H1 (cell line): Measurements from ENCODE around the gene CORT. TPM values are rescaled to one million over a fixed set of nuclear protein-coding genes. Genes with fewer than 3 reads are reported as not detected.
"Not testable (repeated sequence)": the region's sequence is repeated elsewhere in the genome, so short reads cannot be mapped to it uniquely, and the experiment has no call there.

ENCODE experiments used
- CTCF ChIA-PET: fragments of 300-600 bp; sonication (Branson Sonifier 250); formaldehyde crosslinking; loops from one replicate; lab custom pipeline; 2021; ENCODE audit not compliant: partially characterized antibody; lab: Charles Lee
- POLR2A ChIA-PET: fragments of 300-600 bp; sonication (Branson Sonifier 250); formaldehyde crosslinking; loops from one replicate; lab custom pipeline; 2021; ENCODE audit warnings: inconsistent platforms; ENCODE audit not compliant: partially characterized antibody; lab: Charles Lee
- DNase-seq, 2 experiments: peaks; one replicate each; pipeline versions ENCODE4 v3.0.0 to v3.0.0-alpha.2; 2010 to 2022; ENCODE audit warnings: low spot score in 2 of 2, low read depth in 1 of 2, mixed read lengths in 1 of 2
- FAIRE-seq: peaks from 2 replicates; lab custom pipeline; 2011; peaks lifted over from hg19 to GRCh38; lab: Jason Lieb, UNC
- H2AFZ ChIP-seq: 2 replicates; pipeline ENCODE4 v1.8.1; 2012; ENCODE audit warnings: low read length, inconsistent platforms
- H2AK5ac ChIP-seq: 2 replicates; pipeline ENCODE4 v1.6.1; 2013; ENCODE audit warnings: low read depth, low read length
- H2BK120ac ChIP-seq: replicated peaks from 2 replicates; pipeline ENCODE3; 2013; ENCODE audit warnings: low read depth, low read length, inconsistent platforms
- H2BK12ac ChIP-seq: 2 replicates; pipeline ENCODE4 v1.6.1; 2013; ENCODE audit warnings: low read depth, low read length
- H2BK15ac ChIP-seq: 2 replicates; pipeline ENCODE4 v1.6.1; 2013; ENCODE audit warnings: low read length
- H2BK20ac ChIP-seq: 2 replicates; pipeline ENCODE4 v1.6.1; 2013; ENCODE audit warnings: low read length
- H2BK5ac ChIP-seq: 2 replicates; pipeline ENCODE4 v1.6.1; 2013; ENCODE audit warnings: low read depth, low read length
- H3K14ac ChIP-seq: 2 replicates; pipeline ENCODE4 v1.6.1; 2013; ENCODE audit warnings: inconsistent platforms; ENCODE audit not compliant: insufficient read length
- H3K18ac ChIP-seq: 2 replicates; pipeline ENCODE4 v1.6.1; 2013; ENCODE audit warnings: low read length; ENCODE audit errors: extremely low read depth
- H3K23ac ChIP-seq: 2 replicates; pipeline ENCODE4 v1.6.1; 2013; ENCODE audit warnings: inconsistent platforms; ENCODE audit not compliant: insufficient read length
- H3K23me2 ChIP-seq: 2 replicates; pipeline ENCODE4 v1.6.1; 2013; ENCODE audit warnings: low read depth, low read length
- H3K27ac ChIP-seq: 2 replicates; pipeline ENCODE4 v1.6.1; 2011; ENCODE audit warnings: low read depth, low read length, inconsistent platforms
- H3K27me3 ChIP-seq, 4 experiments: replicated peaks in 1 of 4; 1 replicate in 1 of 4; 2 replicates in 3 of 4; pipeline versions ENCODE4 v1.6.1 to v1.8.1; 2011 to 2013; ENCODE audit warnings: low read length in 3 of 4, mild to moderate bottlenecking in 3 of 4, inconsistent platforms in 2 of 4, mixed read lengths in 2 of 4, moderate library complexity in 1 of 4; ENCODE audit not compliant: control insufficient read depth in 3 of 4, insufficient read depth in 3 of 4; ENCODE audit errors: extremely low read depth in 1 of 4
- H3K36me3 ChIP-seq, 4 experiments: 2 replicates each; pipeline versions ENCODE4 v1.6.1 to v1.8.1; 2011 to 2013; ENCODE audit warnings: mild to moderate bottlenecking in 4 of 4, low read length in 3 of 4, moderate library complexity in 2 of 4, control low read depth in 1 of 4, inconsistent platforms in 1 of 4; ENCODE audit not compliant: insufficient read depth in 4 of 4, control insufficient read depth in 2 of 4
- H3K4ac ChIP-seq: replicated peaks from 2 replicates; pipeline ENCODE3; 2013; ENCODE audit warnings: low read length, low read depth, mixed read lengths, inconsistent platforms; ENCODE audit not compliant: insufficient read length
- H3K4me1 ChIP-seq, 4 experiments: replicated peaks in 1 of 4; 1 replicate in 1 of 4; 2 replicates in 3 of 4; pipeline versions ENCODE4 v1.6.1 to v1.8.1; 2011 to 2013; ENCODE audit warnings: low read length in 3 of 4, inconsistent platforms in 2 of 4, mixed read lengths in 1 of 4; ENCODE audit not compliant: insufficient read depth in 4 of 4, control insufficient read depth in 3 of 4
- H3K4me2 ChIP-seq, 2 experiments: 2 replicates each; pipeline versions ENCODE4 v1.6.1 to v1.8.1; 2011 to 2013; ENCODE audit warnings: low read depth in 2 of 2, low read length in 2 of 2, control low read depth in 1 of 2, inconsistent platforms in 1 of 2, mild to moderate bottlenecking in 1 of 2; ENCODE audit not compliant: insufficient read depth in 1 of 2
- H3K4me3 ChIP-seq, 4 experiments: fragments of 200-600, 300-600 bp in 1 of 4; sonication (generic), shearing (Covaris generic), sonication (Bioruptor Twin) in 1 of 4; 2 replicates each; pipeline versions ENCODE4 v1.5.1 to v1.8.1; 2011 to 2016; ENCODE audit warnings: low read length in 4 of 4, low read depth in 3 of 4, control low read depth in 2 of 4, inconsistent platforms in 2 of 4, mild to moderate bottlenecking in 2 of 4, mixed read lengths in 1 of 4, moderate library complexity in 1 of 4; ENCODE audit not compliant: insufficient read depth in 2 of 4; ENCODE audit errors: extremely low read depth in 1 of 4
- H3K56ac ChIP-seq: replicated peaks from 2 replicates; pipeline ENCODE3; 2013; ENCODE audit warnings: low read depth, mild to moderate bottlenecking, mixed read lengths, low read length, inconsistent platforms; ENCODE audit not compliant: insufficient read length
- H3K79me1 ChIP-seq: 2 replicates; pipeline ENCODE4 v1.6.1; 2013; ENCODE audit warnings: low read depth, low read length, control low read depth
- H3K79me2 ChIP-seq, 2 experiments: 2 replicates each; pipeline versions ENCODE4 v1.6.1 to v1.8.1; 2012 to 2013; ENCODE audit warnings: low read length in 2 of 2, mild to moderate bottlenecking in 2 of 2, inconsistent platforms in 1 of 2; ENCODE audit not compliant: insufficient read depth in 2 of 2, control insufficient read depth in 1 of 2
- H3K9ac ChIP-seq, 4 experiments: replicated peaks in 1 of 4; 1 replicate in 1 of 4; 2 replicates in 3 of 4; pipeline versions ENCODE4 v1.6.1 to v1.8.1; 2011 to 2013; ENCODE audit warnings: low read depth in 3 of 4, low read length in 3 of 4, control low read depth in 2 of 4, mild to moderate bottlenecking in 2 of 4, moderate library complexity in 2 of 4, inconsistent platforms in 1 of 4; ENCODE audit errors: extremely low read depth in 1 of 4
- H3K9me3 ChIP-seq, 2 experiments: 2 replicates each; pipeline versions ENCODE4 v1.6.1 to v1.8.1; 2012 to 2013; ENCODE audit warnings: mild to moderate bottlenecking in 2 of 2, moderate library complexity in 2 of 2, control low read depth in 1 of 2, inconsistent platforms in 1 of 2, low read depth in 1 of 2, low read length in 1 of 2, mixed read lengths in 1 of 2; ENCODE audit not compliant: insufficient read depth in 2 of 2
- H4K20me1 ChIP-seq, 2 experiments: replicated peaks in 1 of 2; 2 replicates each; pipeline versions ENCODE3 to v1.8.1; 2011 to 2013; ENCODE audit warnings: inconsistent platforms in 2 of 2, low read length in 2 of 2, mild to moderate bottlenecking in 1 of 2; ENCODE audit not compliant: insufficient read depth in 2 of 2, control insufficient read depth in 1 of 2
- H4K5ac ChIP-seq: 2 replicates; pipeline ENCODE4 v1.6.1; 2013; ENCODE audit warnings: low read length, low read depth, mixed read lengths, inconsistent platforms; ENCODE audit not compliant: insufficient read length
- H4K8ac ChIP-seq: 2 replicates; pipeline ENCODE4 v1.8.0; 2013; ENCODE audit warnings: mild to moderate bottlenecking, moderate library complexity, low read length, inconsistent platforms; ENCODE audit not compliant: insufficient read depth; ENCODE audit errors: extremely low read depth
- H4K91ac ChIP-seq: replicated peaks from 2 replicates; pipeline ENCODE3; 2013; ENCODE audit warnings: low read length, mixed read lengths, inconsistent platforms; ENCODE audit not compliant: insufficient read length
- EGR1 ChIP-seq: IDR thresholded peaks from 2 replicates; pipeline ENCODE4 v1.6.1; 2011; ENCODE audit warnings: low read depth, low read length, borderline replicate concordance
- GABPA ChIP-seq: IDR thresholded peaks from 2 replicates; pipeline ENCODE4 v1.6.1; 2011; ENCODE audit warnings: mild to moderate bottlenecking, low read length, moderate library complexity, borderline replicate concordance; ENCODE audit not compliant: insufficient read depth
- GTF2F1 ChIP-seq: IDR thresholded peaks from 2 replicates; pipeline ENCODE4 v1.6.1; 2012; ENCODE audit warnings: low read depth, low read length, improper control_type of control experiment, borderline replicate concordance
- SAP30 ChIP-seq: fragments of 300-600 bp; sonication (generic); IDR thresholded peaks from 2 replicates; pipeline ENCODE4 v1.7.1; 2012; ENCODE audit warnings: low read length, moderate library complexity, mild to moderate bottlenecking, inconsistent platforms; ENCODE audit not compliant: insufficient read depth, insufficient replicate concordance
- YY1 ChIP-seq: IDR thresholded peaks from 2 replicates; pipeline ENCODE4 v1.6.1; 2011; ENCODE audit warnings: low read depth, mild to moderate bottlenecking, low read length
- WGBS, 2 experiments: shearing (Covaris generic) in 1 of 2; methylation state at CpG; one replicate each; pipeline versions ENCODE4 v1.1.6 to v1.1.7; 2013 to 2015; ENCODE audit warnings: low lambda C conversion rate in 2 of 2, mixed read lengths in 2 of 2, inconsistent platforms in 1 of 2, low coverage in 1 of 2, missing lambda C conversion rate in 1 of 2; ENCODE audit not compliant: insufficient replicate concordance in 2 of 2, insufficient coverage in 1 of 2, insufficient read length in 1 of 2; ENCODE audit errors: extremely low coverage in 1 of 2, missing lambda C conversion rate in 1 of 2; 5-methylcytosine and 5-hydroxymethylcytosine counted together
- polyA plus RNA-seq, 7 experiments: library from polyadenylated mRNA; depleted of rRNA in 3 of 7; stranded (reverse) in 5 of 7; unstranded in 2 of 7; fragments of >200 nt in 5 of 7; fragments of 200-250 nt in 2 of 7; gene quantifications; 1 replicate in 5 of 7; 2 replicates in 1 of 7; 4 replicates in 1 of 7; pipeline versions ENCODE4 v1.2.1 to v1.2.3, GENCODE V29; 2011 to 2013; ENCODE audit warnings: missing spikeins in 2 of 7, mixed read lengths in 2 of 7
- total RNA-seq: library from RNA; stranded (reverse); fragmentation: NEBNext Ultra II Directional; extraction: Animal tissue kit (Norgen Biotek cat#: 25700); gene quantifications from 2 replicates; pipeline ENCODE4 v1.2.1, GENCODE V29; 2021
- TF ChIP-seq, protein P1 (sequence below), 3 experiments: IDR thresholded peaks; 1 replicate in 2 of 3; 2 replicates in 1 of 3; pipeline versions ENCODE4 v1.5.1 to v1.6.1; 2011; ENCODE audit warnings: low read length in 3 of 3, mild to moderate bottlenecking in 3 of 3, inconsistent platforms in 2 of 3, low read depth in 1 of 3, moderate library complexity in 1 of 3; ENCODE audit not compliant: insufficient read depth in 1 of 3; ENCODE audit errors: control extremely low read depth in 1 of 3

Gene CORT
- total and polyA plus RNA-seq, 2 of the 8 experiments (the other 6 are each of a cell fraction or from before 2014, with no cell fraction given): 0.15 to 0.30 TPM

GRCh38 chr1:10424651-10425050 is 25.2 kb upstream of the CORT start (continued):
- TF ChIP-seq GABPA (no peak), SAP30 (no peak), GTF2F1 (no peak), EGR1 (no peak), YY1 (no peak)
- TF ChIP-seq, protein P1, sequence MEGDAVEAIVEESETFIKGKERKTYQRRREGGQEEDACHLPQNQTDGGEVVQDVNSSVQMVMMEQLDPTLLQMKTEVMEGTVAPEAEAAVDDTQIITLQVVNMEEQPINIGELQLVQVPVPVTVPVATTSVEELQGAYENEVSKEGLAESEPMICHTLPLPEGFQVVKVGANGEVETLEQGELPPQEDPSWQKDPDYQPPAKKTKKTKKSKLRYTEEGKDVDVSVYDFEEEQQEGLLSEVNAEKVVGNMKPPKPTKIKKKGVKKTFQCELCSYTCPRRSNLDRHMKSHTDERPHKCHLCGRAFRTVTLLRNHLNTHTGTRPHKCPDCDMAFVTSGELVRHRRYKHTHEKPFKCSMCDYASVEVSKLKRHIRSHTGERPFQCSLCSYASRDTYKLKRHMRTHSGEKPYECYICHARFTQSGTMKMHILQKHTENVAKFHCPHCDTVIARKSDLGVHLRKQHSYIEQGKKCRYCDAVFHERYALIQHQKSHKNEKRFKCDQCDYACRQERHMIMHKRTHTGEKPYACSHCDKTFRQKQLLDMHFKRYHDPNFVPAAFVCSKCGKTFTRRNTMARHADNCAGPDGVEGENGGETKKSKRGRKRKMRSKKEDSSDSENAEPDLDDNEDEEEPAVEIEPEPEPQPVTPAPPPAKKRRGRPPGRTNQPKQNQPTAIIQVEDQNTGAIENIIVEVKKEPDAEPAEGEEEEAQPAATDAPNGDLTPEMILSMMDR (IDR thresholded peaks at IDR 0.05; ENCODE audit: control extremely low read depth in 1 of 3, insufficient read depth in 1 of 3, low read depth in 1 of 3, low read length in 3 of 3): no peak

DNA sequence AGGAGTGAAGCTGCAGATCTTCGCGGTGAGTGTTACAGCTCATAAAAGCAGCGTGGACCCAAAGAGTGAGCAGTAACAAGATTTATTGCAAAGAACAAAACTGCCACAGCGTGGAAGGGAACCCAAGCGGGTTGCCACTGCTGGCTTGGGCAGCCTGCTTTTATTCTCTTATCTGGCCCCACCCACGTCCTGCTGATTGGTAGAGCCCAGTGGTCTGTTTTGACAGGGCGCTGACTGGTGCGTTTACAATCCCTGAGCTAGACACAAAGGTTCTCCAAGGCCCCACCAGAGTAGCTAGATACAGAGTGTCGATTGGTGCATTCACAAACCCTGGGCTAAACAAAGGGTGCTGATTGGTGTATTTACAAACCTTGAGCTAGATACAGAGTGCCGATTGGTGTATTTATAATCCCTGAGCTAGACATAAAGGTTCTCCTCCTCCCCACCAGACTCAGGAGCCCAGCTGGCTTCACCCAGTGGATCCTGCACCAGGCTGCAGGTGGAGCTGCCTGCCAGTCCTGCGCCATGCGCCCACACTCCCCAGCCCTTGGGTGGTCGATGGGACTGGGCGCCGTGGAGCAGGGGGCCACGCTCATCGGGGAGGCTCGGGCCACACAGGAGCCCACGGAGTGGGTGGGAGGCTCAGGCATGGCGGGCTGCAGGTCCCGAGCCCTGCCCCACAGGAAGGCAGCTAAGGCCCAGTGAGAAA is 23.9 kb upstream of the CORT start:
- CTCF ChIA-PET: interaction anchor here (0.7 to 1.4 kb wide), 3 partner anchors 18 to 59 kb away, joined by 3 to 6 read pairs (median 3); no protein-coding TSS in a partner anchor

More for the DNA sequence above, 23.9 kb upstream of the CORT start:
- not testable (repeated sequence) for H3K9ac ChIP-seq, H3K27ac ChIP-seq, FAIRE-seq, DNase-seq, H2BK12ac ChIP-seq, H3K4me2 ChIP-seq, H3K4me3 ChIP-seq, H3K9me3 ChIP-seq, H3K4ac ChIP-seq, H3K23ac ChIP-seq, H3K36me3 ChIP-seq, H3K14ac ChIP-seq, H2AK5ac ChIP-seq, H4K91ac ChIP-seq, H3K56ac ChIP-seq, H2BK5ac ChIP-seq, H3K23me2 ChIP-seq, H3K18ac ChIP-seq, H4K8ac ChIP-seq, H4K5ac ChIP-seq, H3K4me1 ChIP-seq, H4K20me1 ChIP-seq, H3K27me3 ChIP-seq, H2BK15ac ChIP-seq, H3K79me1 ChIP-seq, H2AFZ ChIP-seq, H2BK20ac ChIP-seq, H2BK120ac ChIP-seq, H3K79me2 ChIP-seq
- POLR2A ChIA-PET: interaction anchor here (0.6 to 0.9 kb wide), 2 partner anchors 13 to 49 kb away, joined by 3 to 4 read pairs; partner anchors contain the start of gene PEX14
- WGBS, 2 experiments: 93% methylated on average over 18 of the region's 21 CpGs; no CpG with 5 or more reads in 1 of the 2 experiments
